ENCODE results near the gene CCDC32. TPM values are rescaled to one million over a fixed set of nuclear protein-coding genes. Genes with fewer than 3 reads are reported as not detected.

CCDC32 gene, protein sequence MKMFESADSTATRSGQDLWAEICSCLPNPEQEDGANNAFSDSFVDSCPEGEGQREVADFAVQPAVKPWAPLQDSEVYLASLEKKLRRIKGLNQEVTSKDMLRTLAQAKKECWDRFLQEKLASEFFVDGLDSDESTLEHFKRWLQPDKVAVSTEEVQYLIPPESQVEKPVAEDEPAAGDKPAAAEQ
- total RNA-seq (10 to 100 TPM; 38.9 to 64.1 (median 46.4) TPM), polyA plus RNA-seq (10 to 100 TPM; 27.3 to 42.5 (median 33.6) TPM)
- long read RNA-seq, donor 1, transcript CCDC32-202 (4 exons, 1,519 nt), result major isoform, 11 of 20 reads
- long read RNA-seq, donor 1, partial matches to known transcripts, result 6 of 20 reads
- long read RNA-seq, donor 1, other reads (novel, unspliced or antisense), result 0 of 20 reads
- long read RNA-seq, donor 2, transcript CCDC32-202 (4 exons, 1,519 nt), result major isoform, 11 of 12 reads
- long read RNA-seq, donor 2, partial matches to known transcripts, result 0 of 12 reads
- long read RNA-seq, donor 2, other reads (novel, unspliced or antisense), result 0 of 12 reads

DNA sequence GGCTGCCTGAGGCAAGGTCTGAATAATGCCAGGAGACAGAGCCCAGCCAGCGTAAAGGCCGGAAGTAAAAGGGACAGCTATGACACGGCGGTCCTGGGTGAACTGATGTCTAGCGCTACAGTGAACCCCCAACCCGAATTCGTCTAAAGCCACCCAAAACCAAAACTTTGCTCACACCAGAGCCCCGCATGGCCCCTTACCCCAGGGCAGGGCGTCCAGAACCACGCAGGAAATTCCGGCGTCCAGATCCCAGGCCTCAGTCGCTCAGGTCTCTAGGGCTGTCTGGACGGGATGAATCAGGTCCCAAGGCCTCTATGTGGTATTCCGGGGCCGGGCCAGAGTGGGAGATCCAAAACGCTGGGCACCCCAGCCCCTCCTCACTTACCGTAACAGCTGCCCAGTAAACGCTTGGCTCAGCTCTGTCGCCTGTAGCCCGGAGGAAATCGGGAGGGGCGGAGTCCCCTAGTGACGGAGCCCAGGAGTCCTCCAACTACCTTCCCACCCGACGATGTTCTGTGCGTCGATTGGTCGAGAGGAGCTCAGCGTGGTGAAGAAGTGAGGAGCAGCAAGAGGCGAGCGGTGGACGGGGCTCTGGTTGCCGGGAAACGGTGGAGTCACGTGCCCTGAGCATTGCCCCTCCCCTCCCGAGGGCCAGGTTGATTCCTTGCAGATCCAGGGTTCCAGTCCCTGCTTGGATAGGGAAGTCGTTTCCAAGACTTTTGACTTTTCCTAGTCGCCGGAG is at the start of gene CCDC32:
Gene CCDC32 (minus strand): TSS at position 452 of the 742 bp plus-strand sequence. CDS start 2,027 bp downstream, outside the sequence.
- WGBS, 5 donors, result 0 to 1% (median 0%) methylated on average over 29 to 40 of the region's 40 CpGs
- TF ChIP-seq, protein P1, sequence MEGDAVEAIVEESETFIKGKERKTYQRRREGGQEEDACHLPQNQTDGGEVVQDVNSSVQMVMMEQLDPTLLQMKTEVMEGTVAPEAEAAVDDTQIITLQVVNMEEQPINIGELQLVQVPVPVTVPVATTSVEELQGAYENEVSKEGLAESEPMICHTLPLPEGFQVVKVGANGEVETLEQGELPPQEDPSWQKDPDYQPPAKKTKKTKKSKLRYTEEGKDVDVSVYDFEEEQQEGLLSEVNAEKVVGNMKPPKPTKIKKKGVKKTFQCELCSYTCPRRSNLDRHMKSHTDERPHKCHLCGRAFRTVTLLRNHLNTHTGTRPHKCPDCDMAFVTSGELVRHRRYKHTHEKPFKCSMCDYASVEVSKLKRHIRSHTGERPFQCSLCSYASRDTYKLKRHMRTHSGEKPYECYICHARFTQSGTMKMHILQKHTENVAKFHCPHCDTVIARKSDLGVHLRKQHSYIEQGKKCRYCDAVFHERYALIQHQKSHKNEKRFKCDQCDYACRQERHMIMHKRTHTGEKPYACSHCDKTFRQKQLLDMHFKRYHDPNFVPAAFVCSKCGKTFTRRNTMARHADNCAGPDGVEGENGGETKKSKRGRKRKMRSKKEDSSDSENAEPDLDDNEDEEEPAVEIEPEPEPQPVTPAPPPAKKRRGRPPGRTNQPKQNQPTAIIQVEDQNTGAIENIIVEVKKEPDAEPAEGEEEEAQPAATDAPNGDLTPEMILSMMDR (IDR thresholded peaks at IDR 0.05 in 8 of 11, conservative IDR thresholded peaks at IDR 0.05 in 3 of 11), result peak in 3 of 11 experiments; percentile 6 to 29 (median 19)
- TF ChIP-seq POLR2AphosphoS5 (IDR thresholded peaks at IDR 0.05) (peak; percentile 87 to 95 (median 95)), POLR2A (IDR thresholded peaks at IDR 0.05) (peak; percentile 45 to 72 (median 64))
- H3K27ac ChIP-seq, result peak within 1 kb of the TSS; percentile 87 to 98 (median 94)
- intact Hi-C loops (cut with DNase I; ENCODE audit: low total_unique reads), result no loop called here
- peak within 1 kb of the TSS; percentile 72 to 97 (median 84) for H3K4me3 ChIP-seq
- peaks cover 0 to 26% (median 11%) of the 10 kb centered on the region in 6 donors for H3K36me3 ChIP-seq
- H3K4me1 ChIP-seq, result peaks cover 18 to 66% (median 40%) of the 10 kb centered on the region in 6 donors
- H3K9me3 ChIP-seq, result no peaks in the 10 kb centered on the region
- DNase-seq, result peak; percentile 100
- no peaks in the 10 kb centered on the region for H3K27me3 ChIP-seq (replicated peaks in 1 of 7)

DNA sequence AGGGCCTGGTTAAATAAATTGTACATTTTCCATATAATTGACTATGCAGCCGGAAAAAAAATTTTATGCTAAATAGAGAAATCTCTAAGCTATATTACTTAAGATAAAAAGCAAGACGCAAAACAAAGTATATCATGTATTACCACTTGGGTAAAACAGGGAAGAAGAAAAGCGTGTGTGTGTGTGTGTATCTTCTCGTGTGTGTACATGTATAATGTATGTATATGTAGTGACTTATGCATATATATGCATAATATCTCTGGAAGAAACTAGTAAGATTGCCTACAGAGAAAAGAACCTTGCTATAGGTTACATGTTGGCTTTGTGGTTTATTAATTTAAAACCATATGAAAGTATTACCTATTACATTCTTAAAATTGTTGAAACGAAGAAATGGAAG is 48.2 kb upstream of the CCDC32 start:
- peaks cover 0 to 32% (median 0%) of the 10 kb centered on the region in 6 donors for H3K36me3 ChIP-seq
- no peaks in the 10 kb centered on the region for H3K9me3 ChIP-seq
- H3K4me3 ChIP-seq, result no peak overlapping the region
- intact Hi-C loops (cut with DNase I; ENCODE audit: low total_unique reads), result no loop called here
- H3K27me3 ChIP-seq (replicated peaks in 1 of 7), result no peaks in the 10 kb centered on the region
- TF ChIP-seq, protein P1 (IDR thresholded peaks at IDR 0.05 in 8 of 11, conservative IDR thresholded peaks at IDR 0.05 in 3 of 11), result no peak
- no peak for TF ChIP-seq POLR2A (IDR thresholded peaks at IDR 0.05)
- no peak for TF ChIP-seq POLR2AphosphoS5 (IDR thresholded peaks at IDR 0.05)
- no peak overlapping the region for H3K27ac ChIP-seq
- H3K4me1 ChIP-seq, result peaks cover 0 to 8% (median 0%) of the 10 kb centered on the region in 6 donors
- DNase-seq, result no peak
- WGBS, 5 donors, result 76 to 90% (median 86%) methylated on average over 5 of the region's 5 CpGs

DNA sequence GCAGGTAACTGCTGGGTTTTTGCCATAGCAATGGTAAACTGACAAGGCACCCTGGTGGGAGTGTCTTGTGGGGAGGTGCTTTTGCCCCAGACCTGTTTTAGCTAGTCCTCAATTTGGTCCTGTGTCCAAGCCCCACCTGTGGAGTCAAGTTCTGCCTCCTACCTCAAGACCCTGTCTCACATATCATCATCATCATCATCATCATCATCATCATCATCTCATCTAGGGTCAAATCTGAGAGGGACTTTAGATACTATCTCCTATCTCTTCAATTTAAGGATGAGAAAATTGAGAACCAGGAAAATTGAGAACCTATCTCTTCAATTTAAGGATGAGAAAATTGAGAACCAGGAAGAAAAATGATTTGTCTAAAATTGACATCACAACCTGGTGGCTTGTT is 39.1 kb upstream of the CCDC32 start:
- no peaks in the 10 kb centered on the region for H3K4me1 ChIP-seq
- no peaks in the 10 kb centered on the region for H3K9me3 ChIP-seq
- H3K27ac ChIP-seq, result no peak overlapping the region
- no peak overlapping the region for H3K4me3 ChIP-seq
- no peak for DNase-seq
- H3K27me3 ChIP-seq (replicated peaks in 1 of 7), result no peaks in the 10 kb centered on the region
- peaks cover 0 to 12% (median 0%) of the 10 kb centered on the region in 6 donors for H3K36me3 ChIP-seq
- TF ChIP-seq POLR2A (IDR thresholded peaks at IDR 0.05) (no peak), POLR2AphosphoS5 (IDR thresholded peaks at IDR 0.05) (no peak)
- TF ChIP-seq, protein P1 (IDR thresholded peaks at IDR 0.05 in 8 of 11, conservative IDR thresholded peaks at IDR 0.05 in 3 of 11), result no peak
- intact Hi-C loops (cut with DNase I; ENCODE audit: low total_unique reads), result no loop called here
